IMR-90 (cell line): ENCODE results near the gene QDPR. TPM values are rescaled to one million over a fixed set of nuclear protein-coding genes. Genes with fewer than 3 reads are reported as not detected.

Source experiments
- ATAC-seq: fragments of 200-7000 bp; cut with Tn5 transposase; 2 replicates; pipeline ENCODE4 v1.9.1; 2020; ENCODE audit warnings: low read depth, mild to moderate bottlenecking, moderate library complexity
- BruUV-seq: library from RNA; stranded (reverse); fragments of 400-500 nt; replicated peaks from 2 replicates; lab custom pipeline; 2021; lab: Mats Ljungman, UMichigan
- CTCF ChIA-PET: fragments of 300-600 bp; formaldehyde crosslinking; extraction: SDS; loops from one replicate; lab custom pipeline; 2021; ENCODE audit warnings: antibody characterized with exemption; lab: Yijun Ruan, JAX
- POLR2A ChIA-PET: fragments of 300-600 bp; sonication (Branson Sonifier 250); formaldehyde crosslinking; loops from one replicate; lab custom pipeline; 2022; ENCODE audit warnings: antibody characterized with exemption; ENCODE audit not compliant: unreplicated experiment; lab: Charles Lee
- DNase-seq: peaks from one replicate; pipeline ENCODE4 v3.0.0; 2013
- H2AFZ ChIP-seq: replicated peaks from 2 replicates; pipeline ENCODE3; 2013; ENCODE audit warnings: low read length, mild to moderate bottlenecking; ENCODE audit not compliant: poor library complexity
- H2AK5ac ChIP-seq: 2 replicates; pipeline ENCODE4 v1.6.1; 2013; ENCODE audit warnings: low read depth, low read length, inconsistent platforms
- H2AK9ac ChIP-seq: replicated peaks from 2 replicates; pipeline ENCODE3; 2013; ENCODE audit warnings: mild to moderate bottlenecking, low read depth, low read length, moderate library complexity; ENCODE audit not compliant: poor library complexity
- H2BK120ac ChIP-seq: 2 replicates; pipeline ENCODE4 v1.6.1; 2013; ENCODE audit warnings: low read depth, low read length, inconsistent platforms
- H2BK15ac ChIP-seq: 3 replicates; pipeline ENCODE4 v1.6.1; 2013; ENCODE audit warnings: low read depth, low read length, inconsistent platforms
- H2BK20ac ChIP-seq: 2 replicates; pipeline ENCODE4 v1.6.1; 2013; ENCODE audit warnings: low read depth, mild to moderate bottlenecking, inconsistent platforms, low read length, moderate library complexity
- H2BK5ac ChIP-seq: 2 replicates; pipeline ENCODE4 v1.6.1; 2013; ENCODE audit warnings: mild to moderate bottlenecking, low read depth, low read length, inconsistent platforms; ENCODE audit not compliant: poor library complexity, severe bottlenecking
- H3K14ac ChIP-seq: replicated peaks from 2 replicates; pipeline ENCODE4 v1.6.1; 2013; ENCODE audit warnings: low read depth, low read length, inconsistent platforms
- H3K18ac ChIP-seq: 2 replicates; pipeline ENCODE4 v1.6.1; 2013; ENCODE audit warnings: low read depth, low read length, control low read depth
- H3K23ac ChIP-seq: 2 replicates; pipeline ENCODE4 v1.6.1; 2013; ENCODE audit warnings: low read depth, low read length, inconsistent platforms
- H3K27ac ChIP-seq: 2 replicates; pipeline ENCODE4 v1.5.1; 2013; ENCODE audit warnings: mild to moderate bottlenecking, control low read depth, low read length; ENCODE audit not compliant: insufficient read depth
- H3K27me3 ChIP-seq: 2 replicates; pipeline ENCODE4 v1.6.1; 2013; ENCODE audit warnings: low read length; ENCODE audit not compliant: control insufficient read depth, insufficient read depth
- H3K36me3 ChIP-seq: 2 replicates; pipeline ENCODE4 v1.6.1; 2013; ENCODE audit warnings: low read length, mixed read lengths; ENCODE audit not compliant: control insufficient read depth, insufficient read depth
- H3K4ac ChIP-seq: 2 replicates; pipeline ENCODE4 v1.6.1; 2013; ENCODE audit warnings: low read depth, low read length, inconsistent platforms
- H3K4me1 ChIP-seq: 2 replicates; pipeline ENCODE4 v1.6.1; 2013; ENCODE audit warnings: low read length, mixed read lengths; ENCODE audit not compliant: control insufficient read depth, insufficient read depth
- H3K4me2 ChIP-seq: 2 replicates; pipeline ENCODE4 v1.6.1; 2013; ENCODE audit warnings: low read depth, mild to moderate bottlenecking, control low read depth, low read length, moderate library complexity
- H3K4me3 ChIP-seq: 2 replicates; pipeline ENCODE4 v1.5.1; 2013; ENCODE audit warnings: low read depth, mild to moderate bottlenecking, control low read depth, low read length, moderate library complexity; ENCODE audit not compliant: insufficient read depth
- H3K56ac ChIP-seq: 2 replicates; pipeline ENCODE4 v1.6.1; 2013; ENCODE audit warnings: low read length, inconsistent platforms; ENCODE audit not compliant: insufficient read depth; ENCODE audit errors: extremely low read depth
- H3K79me1 ChIP-seq, 2 experiments: 2 replicates each; pipeline ENCODE4 v1.6.1; 2013; ENCODE audit warnings: low read length in 2 of 2, inconsistent platforms in 1 of 2, low read depth in 1 of 2
- H3K9ac ChIP-seq: 2 replicates; pipeline ENCODE4 v1.6.1; 2013; ENCODE audit warnings: low read depth, low read length, control low read depth
- H3K9me1 ChIP-seq: 2 replicates; pipeline ENCODE4 v1.6.1; 2013; ENCODE audit warnings: low read length, inconsistent platforms; ENCODE audit not compliant: insufficient read depth
- H3K9me3 ChIP-seq: 2 replicates; pipeline ENCODE4 v1.6.1; 2013; ENCODE audit warnings: low read length; ENCODE audit not compliant: control insufficient read depth, insufficient read depth
- H4K20me1 ChIP-seq: 2 replicates; pipeline ENCODE4 v1.6.1; 2013; ENCODE audit warnings: low read length, inconsistent platforms; ENCODE audit not compliant: insufficient read depth
- H4K5ac ChIP-seq: 2 replicates; pipeline ENCODE4 v1.6.1; 2013; ENCODE audit warnings: mild to moderate bottlenecking, low read depth, low read length, control low read depth
- H4K8ac ChIP-seq, 2 experiments: 2 replicates each; pipeline ENCODE4 v1.6.1; 2013; ENCODE audit warnings: low read depth in 2 of 2, low read length in 2 of 2, control low read depth in 1 of 2, inconsistent platforms in 1 of 2
- H4K91ac ChIP-seq: 2 replicates; pipeline ENCODE4 v1.6.1; 2013; ENCODE audit warnings: low read depth, low read length, inconsistent platforms; ENCODE audit not compliant: insufficient read depth
- BHLHE40 ChIP-seq: fragments of 150-350 bp; IDR thresholded peaks from 2 replicates; pipeline ENCODE4 v1.6.1; 2016; ENCODE audit warnings: mild to moderate bottlenecking, low read depth, low read length
- CEBPB ChIP-seq: IDR thresholded peaks from 2 replicates; pipeline ENCODE4 v1.6.1; 2012; ENCODE audit warnings: low read depth, low read length, improper control_type of control experiment
- CHD1 ChIP-seq: IDR thresholded peaks from 2 replicates; pipeline ENCODE4 v1.6.1; 2012; ENCODE audit warnings: low read depth, low read length, improper control_type of control experiment
- FOS ChIP-seq: fragments of 150-350 bp; IDR thresholded peaks from 2 replicates; pipeline ENCODE4 v1.6.1; 2016; ENCODE audit warnings: low read depth, low read length
- MAFK ChIP-seq: IDR thresholded peaks from 2 replicates; pipeline ENCODE4 v1.6.1; 2012; ENCODE audit warnings: low read depth, low read length, improper control_type of control experiment
- MAZ ChIP-seq: IDR thresholded peaks from 2 replicates; pipeline ENCODE4 v1.6.1; 2012; ENCODE audit warnings: low read depth, mild to moderate bottlenecking, low read length, improper control_type of control experiment, moderate library complexity, borderline replicate concordance
- MXI1 ChIP-seq: IDR thresholded peaks from 2 replicates; pipeline ENCODE4 v1.6.1; 2012; ENCODE audit warnings: low read depth, mild to moderate bottlenecking, low read length, moderate library complexity, borderline replicate concordance
- NFE2L2 ChIP-seq: fragments of 150-350 bp; IDR thresholded peaks from 2 replicates; pipeline ENCODE4 v1.6.1; 2016; ENCODE audit warnings: low read depth, mild to moderate bottlenecking, low read length
- POLR2A ChIP-seq: IDR thresholded peaks from 2 replicates; pipeline ENCODE4 v1.6.1; 2012; ENCODE audit warnings: mild to moderate bottlenecking, low read depth, low read length
- RAD21 ChIP-seq: IDR thresholded peaks from 2 replicates; pipeline ENCODE4 v1.6.1; 2012; ENCODE audit warnings: low read length, improper control_type of control experiment
- RCOR1 ChIP-seq: IDR thresholded peaks from 2 replicates; pipeline ENCODE4 v1.6.1; 2012; ENCODE audit warnings: mild to moderate bottlenecking, low read length, improper control_type of control experiment; ENCODE audit not compliant: insufficient replicate concordance
- RFX5 ChIP-seq: IDR thresholded peaks from 2 replicates; pipeline ENCODE4 v1.8.0; 2012; ENCODE audit warnings: low read depth, mild to moderate bottlenecking, low read length, moderate library complexity
- SMC3 ChIP-seq: fragments of 150-350 bp; IDR thresholded peaks from 2 replicates; pipeline ENCODE4 v1.6.1; 2016; ENCODE audit warnings: low read depth, mild to moderate bottlenecking, antibody characterized with exemption, low read length, moderate library complexity
- WGBS, 2 experiments: methylation state at CpG; one replicate each; pipeline versions ENCODE4 v1.1.5 to v1.1.7; 2013; ENCODE audit warnings: missing lambda C conversion rate in 2 of 2; ENCODE audit not compliant: insufficient read length in 1 of 2; ENCODE audit errors: extremely low coverage in 2 of 2; 5-methylcytosine and 5-hydroxymethylcytosine counted together
- dilution Hi-C: fragments of 300-500 bp; cut with HindIII; formaldehyde crosslinking; loops from one replicate; pipeline ENCODE4 v1.14.3; 2018; ENCODE audit warnings: low sequenced_read_pairs; ENCODE audit not compliant: unreplicated experiment
- in situ Hi-C: fragments of 300-500 bp; cut with MboI; formaldehyde crosslinking; loops from 3 replicates; pipeline ENCODE4 v1.14.3; 2019; ENCODE audit warnings: low sequenced_read_pairs, inconsistent platforms, mixed read lengths
- intact Hi-C: fragments of 100-400 bp; cut with micrococcal nuclease; formaldehyde crosslinking; loops from 2 replicates; pipeline ENCODE4 v1.10.0; 2022
- polyA plus RNA-seq, 3 experiments: library from polyadenylated mRNA; depleted of rRNA; stranded (reverse); fragments of >200 nt; gene quantifications; 2 replicates each; pipeline ENCODE4 v1.2.3, GENCODE V29; 2012; ENCODE audit warnings: low replicate concordance in 1 of 3
- total RNA-seq: library from RNA; depleted of rRNA; stranded (reverse); fragments of >200 nt; gene quantifications from 2 replicates; pipeline ENCODE4 v1.2.3, GENCODE V29; 2012
- TF ChIP-seq, protein P1 (sequence below): fragments of 150-350 bp; IDR thresholded peaks from 2 replicates; pipeline ENCODE4 v1.6.1; 2016; ENCODE audit warnings: low read depth, mild to moderate bottlenecking, low read length, moderate library complexity, borderline replicate concordance
- TF ChIP-seq, protein P2 (sequence below): conservative IDR thresholded peaks from 2 replicates; pipeline ENCODE4 v1.5.1; 2012; ENCODE audit warnings: mild to moderate bottlenecking, low read depth, low read length, improper control_type of control experiment
- TF ChIP-seq, protein P3 (sequence below): fragments of 150-350 bp; IDR thresholded peaks from 2 replicates; pipeline ENCODE4 v1.6.1; 2017; ENCODE audit warnings: mild to moderate bottlenecking, antibody characterized with exemption, low read length, low read depth

QDPR gene
- total and polyA plus RNA-seq, 2 of the 4 experiments (the other 2 are of a cell fraction), result 10.4 to 31.1 TPM

GRCh38 chr4:17476853-17477252, 35.0 kb downstream of the QDPR start:
- H3K9me3 ChIP-seq, result peaks cover 4% of the 10 kb centered on the region
- no peak overlapping the region for H3K23ac ChIP-seq
- H4K20me1 ChIP-seq, result no peaks in the 10 kb centered on the region
- H2AK9ac ChIP-seq, result no peak overlapping the region
- H3K27ac ChIP-seq, result no peak overlapping the region
- no peak overlapping the region for H2AFZ ChIP-seq
- WGBS, 2 experiments, result no CpG with 5 or more reads among the region's 3 CpGs
- no peak for TF ChIP-seq RCOR1
- TF ChIP-seq RAD21, result no peak
- no peak for TF ChIP-seq CHD1
- no peak for TF ChIP-seq MAFK
- no peak for TF ChIP-seq SMC3
- TF ChIP-seq, protein P1, sequence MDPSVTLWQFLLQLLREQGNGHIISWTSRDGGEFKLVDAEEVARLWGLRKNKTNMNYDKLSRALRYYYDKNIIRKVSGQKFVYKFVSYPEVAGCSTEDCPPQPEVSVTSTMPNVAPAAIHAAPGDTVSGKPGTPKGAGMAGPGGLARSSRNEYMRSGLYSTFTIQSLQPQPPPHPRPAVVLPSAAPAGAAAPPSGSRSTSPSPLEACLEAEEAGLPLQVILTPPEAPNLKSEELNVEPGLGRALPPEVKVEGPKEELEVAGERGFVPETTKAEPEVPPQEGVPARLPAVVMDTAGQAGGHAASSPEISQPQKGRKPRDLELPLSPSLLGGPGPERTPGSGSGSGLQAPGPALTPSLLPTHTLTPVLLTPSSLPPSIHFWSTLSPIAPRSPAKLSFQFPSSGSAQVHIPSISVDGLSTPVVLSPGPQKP, result no peak
- TF ChIP-seq MAZ, result no peak
- TF ChIP-seq FOS, result no peak
- no peak for TF ChIP-seq RFX5
- TF ChIP-seq, protein P2, sequence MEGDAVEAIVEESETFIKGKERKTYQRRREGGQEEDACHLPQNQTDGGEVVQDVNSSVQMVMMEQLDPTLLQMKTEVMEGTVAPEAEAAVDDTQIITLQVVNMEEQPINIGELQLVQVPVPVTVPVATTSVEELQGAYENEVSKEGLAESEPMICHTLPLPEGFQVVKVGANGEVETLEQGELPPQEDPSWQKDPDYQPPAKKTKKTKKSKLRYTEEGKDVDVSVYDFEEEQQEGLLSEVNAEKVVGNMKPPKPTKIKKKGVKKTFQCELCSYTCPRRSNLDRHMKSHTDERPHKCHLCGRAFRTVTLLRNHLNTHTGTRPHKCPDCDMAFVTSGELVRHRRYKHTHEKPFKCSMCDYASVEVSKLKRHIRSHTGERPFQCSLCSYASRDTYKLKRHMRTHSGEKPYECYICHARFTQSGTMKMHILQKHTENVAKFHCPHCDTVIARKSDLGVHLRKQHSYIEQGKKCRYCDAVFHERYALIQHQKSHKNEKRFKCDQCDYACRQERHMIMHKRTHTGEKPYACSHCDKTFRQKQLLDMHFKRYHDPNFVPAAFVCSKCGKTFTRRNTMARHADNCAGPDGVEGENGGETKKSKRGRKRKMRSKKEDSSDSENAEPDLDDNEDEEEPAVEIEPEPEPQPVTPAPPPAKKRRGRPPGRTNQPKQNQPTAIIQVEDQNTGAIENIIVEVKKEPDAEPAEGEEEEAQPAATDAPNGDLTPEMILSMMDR, result no peak
- no peak for TF ChIP-seq CEBPB
- no peak for TF ChIP-seq NFE2L2
- TF ChIP-seq MXI1, result no peak
- no peak for TF ChIP-seq POLR2A
- TF ChIP-seq, protein P3, sequence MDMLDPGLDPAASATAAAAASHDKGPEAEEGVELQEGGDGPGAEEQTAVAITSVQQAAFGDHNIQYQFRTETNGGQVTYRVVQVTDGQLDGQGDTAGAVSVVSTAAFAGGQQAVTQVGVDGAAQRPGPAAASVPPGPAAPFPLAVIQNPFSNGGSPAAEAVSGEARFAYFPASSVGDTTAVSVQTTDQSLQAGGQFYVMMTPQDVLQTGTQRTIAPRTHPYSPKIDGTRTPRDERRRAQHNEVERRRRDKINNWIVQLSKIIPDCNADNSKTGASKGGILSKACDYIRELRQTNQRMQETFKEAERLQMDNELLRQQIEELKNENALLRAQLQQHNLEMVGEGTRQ, result no peak
- no peak for TF ChIP-seq BHLHE40
- no peak overlapping the region for H2BK120ac ChIP-seq
- ATAC-seq, result no peak
- ChIA-PET CTCF (interaction anchor here (0.6 kb wide), 1 partner anchor 1168 kb away, joined by 5 read pairs; no protein-coding TSS in a partner anchor), POLR2A (no interaction called here)
- no peaks in the 10 kb centered on the region for H3K4me1 ChIP-seq
- no peak overlapping the region for H3K56ac ChIP-seq
- H3K14ac ChIP-seq, result no peak overlapping the region
- dilution Hi-C loops, result no loop called here
- no peak for DNase-seq
- no peaks in the 10 kb centered on the region for H3K27me3 ChIP-seq
- H3K9me1 ChIP-seq, result no peaks in the 10 kb centered on the region
- H4K8ac ChIP-seq, result no peak overlapping the region
- H2BK20ac ChIP-seq, result no peak overlapping the region
- no peak overlapping the region for H3K18ac ChIP-seq
- H3K36me3 ChIP-seq, result no peaks in the 10 kb centered on the region
- BruUV-seq, result no TSS peak
- H4K91ac ChIP-seq, result no peak overlapping the region
- H2BK15ac ChIP-seq, result no peak overlapping the region
- no peak overlapping the region for H4K5ac ChIP-seq
- H3K4me3 ChIP-seq, result no peak overlapping the region
- no peak overlapping the region for H2BK5ac ChIP-seq
- in situ Hi-C loops, result no loop called here
- H2AK5ac ChIP-seq, result no peak overlapping the region
- no peaks in the 10 kb centered on the region for H3K79me1 ChIP-seq
- H3K4me2 ChIP-seq, result no peak overlapping the region
- no peak overlapping the region for H3K4ac ChIP-seq
- no peak overlapping the region for H3K9ac ChIP-seq
- intact Hi-C loops, result loop anchor here (10.0 kb wide), 1 partner anchor 582 kb away; the partner anchor contains the start of gene LDB2
